ENCODE data around the gene C1QBP.

Gene C1QBP

GRCh38 chr17:5408186-5408585, 30.8 kb downstream of the C1QBP start:
- no peak for TF ChIP-seq CTCF (IDR thresholded peaks at IDR 0.05)
- H3K4me1 Mint-ChIP-seq: no peaks in the 10 kb centered on the region
- no peaks in the 10 kb centered on the region for H3K9me3 Mint-ChIP-seq
- no peak overlapping the region for H3K27ac Mint-ChIP-seq
- DNase-seq: no peak
- peaks cover 42% of the 10 kb centered on the region for H3K36me3 Mint-ChIP-seq (ENCODE audit: low read depth)
- H3K4me3 Mint-ChIP-seq: no peak overlapping the region
- no peaks in the 10 kb centered on the region for H3K27me3 Mint-ChIP-seq (ENCODE audit: low read depth, poor library complexity)

GRCh38 chr17:5405400-5405799, 33.6 kb downstream of the C1QBP start:
- Mint-ChIP-seq H3K27ac (no peak overlapping the region), H3K36me3 (ENCODE audit: low read depth) (peaks cover 32% of the 10 kb centered on the region), H3K4me1 (no peaks in the 10 kb centered on the region), H3K9me3 (no peaks in the 10 kb centered on the region), H3K27me3 (ENCODE audit: low read depth, poor library complexity) (no peaks in the 10 kb centered on the region), H3K4me3 (no peak overlapping the region)
- no peak for TF ChIP-seq CTCF (IDR thresholded peaks at IDR 0.05)
- no peak for DNase-seq

- DNase-seq: no peak
- no peak overlapping the region for H3K4me3 Mint-ChIP-seq
- H3K27me3 Mint-ChIP-seq (ENCODE audit: low read depth, poor library complexity): no peaks in the 10 kb centered on the region
- H3K4me1 Mint-ChIP-seq: no peaks in the 10 kb centered on the region
- H3K36me3 Mint-ChIP-seq (ENCODE audit: low read depth): peaks cover 68% of the 10 kb centered on the region
- no peak overlapping the region for H3K27ac Mint-ChIP-seq
- TF ChIP-seq CTCF (IDR thresholded peaks at IDR 0.05): no peak
- no peaks in the 10 kb centered on the region for H3K9me3 Mint-ChIP-seq
These were observed 39.2 kb downstream of the C1QBP start for GRCh38 chr17:5399767-5400166.

- no peak overlapping the region for H3K4me3 Mint-ChIP-seq
These were observed 42.3 kb downstream of the C1QBP start for GRCh38 chr17:5396612-5397011.

GRCh38 chr17:5391678-5392077, 47.3 kb downstream of the C1QBP start:
- no peak for TF ChIP-seq CTCF (IDR thresholded peaks at IDR 0.05)
- Mint-ChIP-seq H3K27ac (no peak overlapping the region), H3K36me3 (ENCODE audit: low read depth) (peaks cover 72% of the 10 kb centered on the region)

More at GRCh38 chr17:5396612-5397011, 42.3 kb downstream of the C1QBP start:
- H3K27me3 Mint-ChIP-seq (ENCODE audit: low read depth, poor library complexity): peaks cover 3% of the 10 kb centered on the region
- no peaks in the 10 kb centered on the region for H3K4me1 Mint-ChIP-seq
- no peak for TF ChIP-seq CTCF (IDR thresholded peaks at IDR 0.05)
- peaks cover 75% of the 10 kb centered on the region for H3K36me3 Mint-ChIP-seq (ENCODE audit: low read depth)
- no peak for DNase-seq
- no peak overlapping the region for H3K27ac Mint-ChIP-seq
- H3K9me3 Mint-ChIP-seq: no peaks in the 10 kb centered on the region

More at GRCh38 chr17:5391678-5392077, 47.3 kb downstream of the C1QBP start:
- Mint-ChIP-seq H3K4me3 (no peak overlapping the region), H3K4me1 (no peaks in the 10 kb centered on the region), H3K27me3 (ENCODE audit: low read depth, poor library complexity) (peaks cover 3% of the 10 kb centered on the region), H3K9me3 (no peaks in the 10 kb centered on the region)
- no peak for DNase-seq

Measured in nephron progenitor cell (in vitro differentiated cells).